ENCODE measurements around the gene PIGN. TPM values are rescaled to one million over a fixed set of nuclear protein-coding genes. Genes with fewer than 3 reads are reported as not detected.
"Not testable (repeated sequence)": the region's sequence is repeated elsewhere in the genome, so short reads cannot be mapped to it uniquely, and the experiment has no call there.

The PIGN gene
- total RNA-seq, 4 donors from 2014 or later, result 34.2 to 84.9 (median 40.7) TPM

- Histone ChIP-seq H3K36me3 (no peaks in the 10 kb centered on the region), H3K9me3 (no peaks in the 10 kb centered on the region), H3K27ac (no peak overlapping the region), H3K4me1 (no peaks in the 10 kb centered on the region), H3K4me3 (replicated peaks in 1 of 3) (no peak overlapping the region), H3K27me3 (no peaks in the 10 kb centered on the region)
- no peak for TF ChIP-seq POLR2A (IDR thresholded peaks at IDR 0.05)
- TF ChIP-seq, protein P1, sequence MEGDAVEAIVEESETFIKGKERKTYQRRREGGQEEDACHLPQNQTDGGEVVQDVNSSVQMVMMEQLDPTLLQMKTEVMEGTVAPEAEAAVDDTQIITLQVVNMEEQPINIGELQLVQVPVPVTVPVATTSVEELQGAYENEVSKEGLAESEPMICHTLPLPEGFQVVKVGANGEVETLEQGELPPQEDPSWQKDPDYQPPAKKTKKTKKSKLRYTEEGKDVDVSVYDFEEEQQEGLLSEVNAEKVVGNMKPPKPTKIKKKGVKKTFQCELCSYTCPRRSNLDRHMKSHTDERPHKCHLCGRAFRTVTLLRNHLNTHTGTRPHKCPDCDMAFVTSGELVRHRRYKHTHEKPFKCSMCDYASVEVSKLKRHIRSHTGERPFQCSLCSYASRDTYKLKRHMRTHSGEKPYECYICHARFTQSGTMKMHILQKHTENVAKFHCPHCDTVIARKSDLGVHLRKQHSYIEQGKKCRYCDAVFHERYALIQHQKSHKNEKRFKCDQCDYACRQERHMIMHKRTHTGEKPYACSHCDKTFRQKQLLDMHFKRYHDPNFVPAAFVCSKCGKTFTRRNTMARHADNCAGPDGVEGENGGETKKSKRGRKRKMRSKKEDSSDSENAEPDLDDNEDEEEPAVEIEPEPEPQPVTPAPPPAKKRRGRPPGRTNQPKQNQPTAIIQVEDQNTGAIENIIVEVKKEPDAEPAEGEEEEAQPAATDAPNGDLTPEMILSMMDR (IDR thresholded peaks at IDR 0.05), result no peak
- DNase-seq, result no peak
- intact Hi-C loops (cut with DNase I), result no loop called here
- WGBS, 2 donors, result 60 to 75% methylated on average over 11 of the region's 11 CpGs
Observed at GRCh38 chr18:62037012-62037742, 149.7 kb downstream of the PIGN start.

GRCh38 chr18:62034286-62034685, 152.6 kb downstream of the PIGN start:
- WGBS, 2 donors, result 82 to 86% methylated on average over 1 to 3 of the region's 3 CpGs
- H3K4me1 ChIP-seq; H3K27me3 ChIP-seq; H3K9me3 ChIP-seq; H3K27ac ChIP-seq; H3K36me3 ChIP-seq; DNase-seq; intact Hi-C loops (cut with DNase I); H3K4me3 ChIP-seq (replicated peaks in 1 of 3): not testable (repeated sequence)

DNA sequence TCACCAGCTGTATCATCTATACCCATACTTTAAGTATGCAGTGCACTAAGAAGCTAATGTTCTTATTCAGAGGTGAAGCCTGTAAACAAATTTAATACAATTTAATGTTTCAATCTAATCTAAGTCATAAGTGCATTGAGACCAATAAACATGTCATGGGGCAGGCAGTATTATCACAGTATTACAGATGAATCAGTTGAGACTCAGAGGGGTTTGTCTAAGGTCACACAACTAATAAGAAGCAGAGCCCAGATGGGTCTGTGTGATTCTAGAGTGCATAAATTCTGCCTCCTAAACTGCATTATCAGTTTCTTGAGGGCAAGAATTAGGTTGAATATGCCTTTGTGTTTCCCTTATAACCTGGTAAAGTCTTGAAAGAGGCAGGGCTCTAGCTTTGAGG, 153.1 kb downstream of the PIGN start:
- no peaks in the 10 kb centered on the region for H3K4me1 ChIP-seq
- H3K36me3 ChIP-seq, result no peaks in the 10 kb centered on the region
- H3K9me3 ChIP-seq, result no peaks in the 10 kb centered on the region
- intact Hi-C loops (cut with DNase I), result no loop called here
- no peak for TF ChIP-seq POLR2A (IDR thresholded peaks at IDR 0.05)
- TF ChIP-seq, protein P1 (IDR thresholded peaks at IDR 0.05), result no peak
- H3K27me3 ChIP-seq, result no peaks in the 10 kb centered on the region
- no peak for DNase-seq
- H3K4me3 ChIP-seq (replicated peaks in 1 of 3), result no peak overlapping the region
- no peak overlapping the region for H3K27ac ChIP-seq

DNA sequence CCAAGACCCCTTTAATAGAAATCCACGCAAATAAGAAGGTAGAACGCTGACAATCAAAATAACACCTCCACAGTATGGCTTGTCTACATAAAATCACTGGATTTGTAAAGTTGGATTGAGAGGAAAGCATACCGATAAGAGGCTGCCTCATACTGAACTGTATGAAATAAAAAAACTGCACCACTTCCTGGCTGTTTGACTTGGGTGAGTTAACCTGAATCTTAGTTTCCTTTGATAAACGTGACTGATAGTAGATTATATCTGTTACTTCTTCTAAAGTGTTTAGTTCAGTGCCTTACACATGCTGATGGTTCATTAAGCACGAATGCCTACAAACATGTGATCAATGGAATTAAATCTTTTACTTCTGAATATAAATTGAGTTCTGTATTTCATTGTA, 153.6 kb downstream of the PIGN start:
- no peaks in the 10 kb centered on the region for H3K27me3 ChIP-seq
- no peaks in the 10 kb centered on the region for H3K4me1 ChIP-seq
- DNase-seq, result no peak
- H3K36me3 ChIP-seq, result no peaks in the 10 kb centered on the region
- TF ChIP-seq POLR2A (IDR thresholded peaks at IDR 0.05), result no peak
- TF ChIP-seq, protein P1 (IDR thresholded peaks at IDR 0.05), result no peak
- no peak overlapping the region for H3K27ac ChIP-seq
- intact Hi-C loops (cut with DNase I), result no loop called here
- 78 to 81% methylated on average over 5 of the region's 5 CpGs for WGBS, 2 donors
- no peak overlapping the region for H3K4me3 ChIP-seq (replicated peaks in 1 of 3)
- H3K9me3 ChIP-seq, result no peaks in the 10 kb centered on the region

GRCh38 chr18:62030091-62030985, 156.5 kb downstream of the PIGN start:
- Histone ChIP-seq H3K4me3 (replicated peaks in 1 of 3) (no peak overlapping the region), H3K27me3 (no peaks in the 10 kb centered on the region), H3K27ac (no peak overlapping the region), H3K4me1 (no peaks in the 10 kb centered on the region), H3K9me3 (no peaks in the 10 kb centered on the region), H3K36me3 (no peaks in the 10 kb centered on the region)
- WGBS, 2 donors, result 71 to 72% methylated on average over 5 of the region's 5 CpGs
- intact Hi-C loops (cut with DNase I), result no loop called here
- TF ChIP-seq, protein P1 (IDR thresholded peaks at IDR 0.05), result no peak
- no peak for TF ChIP-seq POLR2A (IDR thresholded peaks at IDR 0.05)
- no peak for DNase-seq
